ENCODE measurements around the gene TSPAN17.

The TSPAN17 gene

GRCh38 chr5:176621661-176622079 is 25.6 kb upstream of the TSPAN17 start:
- DNase-seq: no peak

GRCh38 chr5:176624142-176624541 is 23.1 kb upstream of the TSPAN17 start:
- DNase-seq: no peak

- no peak for DNase-seq
Observed at GRCh38 chr5:176624938-176625337, 22.3 kb upstream of the TSPAN17 start.

GRCh38 chr5:176625512-176625911 is 21.8 kb upstream of the TSPAN17 start:
- DNase-seq: no peak

GRCh38 chr5:176625966-176626875 is 21.1 kb upstream of the TSPAN17 start:
- DNase-seq: no peak

- DNase-seq: no peak
Observed at GRCh38 chr5:176626876-176627236, 20.4 kb upstream of the TSPAN17 start.

- DNase-seq: no peak
Observed at GRCh38 chr5:176627582-176627981, 19.7 kb upstream of the TSPAN17 start.

GRCh38 chr5:176628406-176629228 is 18.7 kb upstream of the TSPAN17 start:
- DNase-seq: no peak

- no peak for DNase-seq
Observed at GRCh38 chr5:176629317-176629852, 17.9 kb upstream of the TSPAN17 start.

GRCh38 chr5:176629853-176630680 is 17.2 kb upstream of the TSPAN17 start, which contains the start of the genes EIF4E1B and SNCB:
EIF4E1B (plus strand) TSS chr5:176630675; CDS start chr5:176642788, 12,113 bp downstream.
SNCB (minus strand) TSS chr5:176630534; CDS start chr5:176629654, 880 bp downstream.
- DNase-seq: peak; percentile 60

- no peak for DNase-seq
Observed at GRCh38 chr5:176630681-176631222, 16.5 kb upstream of the TSPAN17 start.

- no peak for DNase-seq
Observed at GRCh38 chr5:176631383-176632200, 15.7 kb upstream of the TSPAN17 start.

GRCh38 chr5:176632745-176633144 is 14.5 kb upstream of the TSPAN17 start:
- no peak for DNase-seq

- no peak for DNase-seq
Observed at GRCh38 chr5:176633598-176633997, 13.7 kb upstream of the TSPAN17 start.

GRCh38 chr5:176636426-176636825 is 10.9 kb upstream of the TSPAN17 start:
- no peak for DNase-seq

GRCh38 chr5:176637556-176637955 is 9.7 kb upstream of the TSPAN17 start:
- DNase-seq: no peak

- no peak for DNase-seq
Observed at GRCh38 chr5:176638437-176638836, 8.8 kb upstream of the TSPAN17 start.

- no peak for DNase-seq
Observed at GRCh38 chr5:176639208-176639607, 8.1 kb upstream of the TSPAN17 start.

- DNase-seq: no peak
Observed at GRCh38 chr5:176639981-176640380, 7.3 kb upstream of the TSPAN17 start.

GRCh38 chr5:176640616-176641015 is 6.7 kb upstream of the TSPAN17 start:
- no peak for DNase-seq

Measured in activated CD4-positive, alpha-beta T cell treated with anti-CD3 and anti-CD28 coated beads, Interleukin-10, Interleukin-2, amounts not matched to agents 100 ng/mL and 50 ng/mL, durations not matched to agents 16 hours and 8 hours (primary cell).